ENCODE results near the gene MEOX1. TPM values are rescaled to one million over a fixed set of nuclear protein-coding genes. Genes with fewer than 3 reads are reported as not detected.

Gene MEOX1
- total RNA-seq, 1 experiment from 2014 or later, result not detected

DNA sequence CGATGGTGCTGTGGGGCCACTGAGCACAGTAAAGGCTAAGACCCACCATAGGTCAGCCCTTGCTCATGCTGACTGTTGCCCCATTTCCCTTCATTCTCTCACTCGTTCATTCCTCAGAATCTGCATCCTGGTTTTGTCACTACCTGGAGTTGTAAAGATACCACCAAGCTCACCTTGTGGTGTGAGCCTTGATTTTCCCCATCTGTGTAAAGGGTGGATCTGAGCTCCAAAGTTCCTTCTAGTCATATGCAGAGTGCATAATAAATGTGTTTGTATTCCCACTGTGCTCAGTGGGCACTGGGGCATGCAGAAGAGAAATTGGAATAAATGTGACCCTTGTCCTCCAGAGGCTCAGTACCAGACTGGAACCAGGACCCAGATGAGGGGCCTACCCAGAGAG, 35.2 kb upstream of the MEOX1 start:
- no peaks in the 10 kb centered on the region for H3K79me1 ChIP-seq (ENCODE audit: insufficient read depth, low read depth, low read length, poor library complexity, severe bottlenecking)
- no peak overlapping the region for H2BK120ac ChIP-seq (ENCODE audit: low read depth, low read length, poor library complexity, severe bottlenecking)
- Mint-ChIP-seq H3K9me3 (no peaks in the 10 kb centered on the region), H3K27me3 (ENCODE audit: low read depth) (peaks cover 5% of the 10 kb centered on the region), H3K4me1 (peaks cover 15 to 37% of the 10 kb centered on the region in 2 experiments), H3K4me3 (no peak overlapping the region), H3K36me3 (ENCODE audit: insufficient read depth in 1 of 3, low read depth in 3 of 3) (no peaks in the 10 kb centered on the region; a peak in 1 of 7 replicates), H3K27ac (no peak overlapping the region)
- H3K9ac ChIP-seq (ENCODE audit: extremely low read depth, insufficient read length, low read length), result no peak overlapping the region
- H3K4me2 ChIP-seq (ENCODE audit: insufficient read depth, insufficient read length, low read length), result no peak overlapping the region
- no peaks in the 10 kb centered on the region for H4K20me1 ChIP-seq (ENCODE audit: control insufficient read depth, insufficient read depth, insufficient read length)
- DNase-seq, result no peak
- H2BK15ac ChIP-seq (ENCODE audit: low read depth, low read length), result no peak overlapping the region
- H3K23ac ChIP-seq (ENCODE audit: insufficient read length, low read depth, low read length), result no peak overlapping the region
- no peak overlapping the region for H2BK20ac ChIP-seq (ENCODE audit: low read depth, low read length, poor library complexity, severe bottlenecking)
- H3K27me3 ChIP-seq (ENCODE audit: insufficient read depth, low read length), result no peaks in the 10 kb centered on the region
- no peak overlapping the region for H2AK5ac ChIP-seq (ENCODE audit: insufficient read length, low read length)
- TF ChIP-seq, protein P1, sequence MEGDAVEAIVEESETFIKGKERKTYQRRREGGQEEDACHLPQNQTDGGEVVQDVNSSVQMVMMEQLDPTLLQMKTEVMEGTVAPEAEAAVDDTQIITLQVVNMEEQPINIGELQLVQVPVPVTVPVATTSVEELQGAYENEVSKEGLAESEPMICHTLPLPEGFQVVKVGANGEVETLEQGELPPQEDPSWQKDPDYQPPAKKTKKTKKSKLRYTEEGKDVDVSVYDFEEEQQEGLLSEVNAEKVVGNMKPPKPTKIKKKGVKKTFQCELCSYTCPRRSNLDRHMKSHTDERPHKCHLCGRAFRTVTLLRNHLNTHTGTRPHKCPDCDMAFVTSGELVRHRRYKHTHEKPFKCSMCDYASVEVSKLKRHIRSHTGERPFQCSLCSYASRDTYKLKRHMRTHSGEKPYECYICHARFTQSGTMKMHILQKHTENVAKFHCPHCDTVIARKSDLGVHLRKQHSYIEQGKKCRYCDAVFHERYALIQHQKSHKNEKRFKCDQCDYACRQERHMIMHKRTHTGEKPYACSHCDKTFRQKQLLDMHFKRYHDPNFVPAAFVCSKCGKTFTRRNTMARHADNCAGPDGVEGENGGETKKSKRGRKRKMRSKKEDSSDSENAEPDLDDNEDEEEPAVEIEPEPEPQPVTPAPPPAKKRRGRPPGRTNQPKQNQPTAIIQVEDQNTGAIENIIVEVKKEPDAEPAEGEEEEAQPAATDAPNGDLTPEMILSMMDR (conservative IDR thresholded peaks at IDR 0.05), result no peak
- H3K23me2 ChIP-seq (ENCODE audit: insufficient read length, low read depth, low read length, poor library complexity, severe bottlenecking), result no peaks in the 10 kb centered on the region
- H3K27ac ChIP-seq (ENCODE audit: insufficient read length, low read depth, low read length), result no peak overlapping the region
- no peak overlapping the region for H3K4ac ChIP-seq (ENCODE audit: low read depth, low read length)
- H2BK5ac ChIP-seq (ENCODE audit: insufficient read length, low read length), result no peak overlapping the region
- no peak overlapping the region for H3T11ph ChIP-seq (ENCODE audit: low read length)
- no CpG with 5 or more reads among the region's 2 CpGs for whole genome bisulfite sequencing (ENCODE audit: extremely low coverage, insufficient read length, low lambda C conversion rate)
- no peak overlapping the region for H2BK12ac ChIP-seq (ENCODE audit: insufficient read length, low read depth, low read length)
- H3K79me2 ChIP-seq (ENCODE audit: insufficient read depth, low read length), result no peaks in the 10 kb centered on the region
- H2AFZ ChIP-seq (ENCODE audit: low read length), result no peak overlapping the region
- H4K91ac ChIP-seq (ENCODE audit: insufficient read length, low read depth, low read length), result no peak overlapping the region
- H4K8ac ChIP-seq (replicated peaks; ENCODE audit: insufficient read length, low read depth, low read length), result no peak overlapping the region
- no peak overlapping the region for H3K14ac ChIP-seq (ENCODE audit: insufficient read depth, low read length)
- H3K4me1 ChIP-seq (ENCODE audit: insufficient read depth, low read length), result no peaks in the 10 kb centered on the region
- no peaks in the 10 kb centered on the region for H3K9me3 ChIP-seq (ENCODE audit: control insufficient read depth, low read depth, low read length)
- H3K56ac ChIP-seq (ENCODE audit: insufficient read length, low read depth, low read length), result no peak overlapping the region
- H4K5ac ChIP-seq (ENCODE audit: insufficient read length, low read depth, low read length), result no peak overlapping the region
- H3K18ac ChIP-seq (ENCODE audit: insufficient read length, low read depth, low read length), result no peak overlapping the region
